Embryonic facial prominence (tissue), 1 donor: ENCODE results near the gene SMYD4.
"Not testable (repeated sequence)": the region's sequence is repeated elsewhere in the genome, so short reads cannot be mapped to it uniquely, and the experiment has no call there.

Source experiments
- DNase-seq: peaks from one replicate; pipeline ENCODE4 v3.0.0-alpha.2; 2016; ENCODE audit errors: extremely low spot score

Gene SMYD4

DNA sequence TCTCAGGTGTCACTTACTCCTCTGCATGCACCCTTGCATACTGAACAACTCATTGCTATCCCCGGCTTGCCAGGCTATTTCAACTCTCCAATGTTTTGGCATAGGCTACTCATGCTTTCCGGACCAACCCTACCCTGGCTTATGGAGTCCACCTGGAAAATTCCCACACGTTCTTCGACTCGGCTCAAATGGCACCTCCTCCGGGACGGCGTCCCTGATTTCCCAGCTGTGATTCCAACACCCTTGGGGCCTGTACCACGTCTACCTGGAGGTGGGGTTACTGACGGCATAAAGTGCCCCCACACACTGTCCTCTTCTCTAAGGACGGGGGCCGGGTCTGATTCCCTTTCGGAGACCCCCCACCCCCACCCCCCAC, 498 bp downstream of the SMYD4 start:
- DNase-seq = no peak

DNA sequence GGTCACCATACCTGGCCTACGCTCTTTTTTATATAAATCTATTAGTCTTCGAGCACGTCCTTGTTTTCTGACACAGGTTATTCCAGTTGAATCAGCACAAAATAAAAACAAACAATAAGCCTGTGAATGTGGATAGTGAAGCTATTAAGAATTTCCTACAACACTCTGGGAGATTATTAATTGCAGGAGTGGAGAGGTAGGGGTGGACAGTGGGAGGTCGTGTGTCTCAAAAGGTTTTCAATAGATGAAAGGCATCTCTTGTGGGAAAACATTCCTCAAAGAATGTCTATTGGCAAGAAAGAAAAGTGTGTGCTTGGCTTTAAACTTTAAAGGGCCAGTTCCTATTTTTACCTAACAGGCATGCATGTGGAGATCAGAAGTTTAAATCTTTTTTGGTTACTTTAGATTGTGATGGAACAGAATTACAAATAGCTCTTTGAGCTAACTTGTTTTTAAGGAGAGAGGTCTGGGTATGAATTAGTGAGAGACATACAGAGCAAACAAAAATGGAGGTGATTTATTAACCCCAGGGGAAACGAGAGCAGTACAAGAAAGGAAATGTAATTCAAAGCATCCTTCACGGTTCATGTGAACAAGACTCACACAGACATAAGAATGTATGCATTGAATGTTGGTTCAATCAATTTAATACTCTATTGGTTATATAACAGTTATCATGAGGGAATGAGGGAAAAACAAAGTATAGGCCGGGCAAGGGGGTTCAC, 9.0 kb downstream of the SMYD4 start:
- DNase-seq = no peak

DNA sequence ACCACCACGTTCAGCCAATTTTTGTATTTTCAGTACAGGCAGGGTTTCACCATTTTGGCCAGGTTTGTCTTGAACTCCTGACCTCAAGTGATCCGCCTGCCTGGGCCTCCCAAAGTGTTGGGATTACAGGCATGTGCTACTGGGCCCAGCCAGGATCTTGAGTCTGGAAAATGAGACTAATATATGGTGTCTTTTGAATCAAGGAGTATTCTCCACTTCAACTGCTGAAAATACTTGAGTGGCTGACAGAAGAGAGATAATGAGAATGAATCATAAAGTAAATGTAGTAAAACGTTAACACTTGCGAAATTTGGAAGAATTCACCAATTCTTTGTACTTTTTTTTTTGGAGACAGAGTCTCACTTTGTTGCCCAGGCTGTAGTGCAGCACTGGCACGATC, 16.6 kb downstream of the SMYD4 start:
- no peak for DNase-seq

DNA sequence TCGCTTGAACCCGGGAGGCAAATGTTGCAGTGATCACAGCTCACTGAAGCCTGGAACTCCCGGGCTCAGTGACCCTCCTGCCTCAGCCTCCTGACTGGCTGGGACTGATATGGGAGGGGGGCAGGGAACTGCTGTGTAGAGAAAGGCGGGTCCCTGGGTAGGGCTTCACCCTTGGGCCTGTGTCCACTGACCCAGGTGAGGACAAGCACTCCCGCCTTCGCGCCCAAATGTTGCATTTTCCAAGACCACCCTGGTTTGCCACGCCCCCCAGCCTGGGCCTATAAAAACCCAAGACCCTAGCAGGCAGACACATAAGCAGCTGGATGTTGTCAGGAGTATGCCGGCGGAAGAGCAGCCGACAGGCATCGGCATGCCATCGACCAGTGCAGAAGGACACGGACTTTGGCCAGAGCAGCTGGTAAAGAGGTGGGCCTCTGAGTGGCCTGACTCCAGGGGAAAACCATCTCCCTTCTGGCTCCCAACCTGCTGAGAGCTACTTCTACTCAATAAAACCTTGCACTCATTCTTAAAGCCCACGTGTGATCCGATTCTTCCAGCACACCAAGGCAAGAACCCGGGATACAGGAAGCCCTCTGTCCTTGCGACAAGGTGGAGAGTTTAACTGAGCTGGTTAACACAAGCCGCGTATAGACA, 19.1 kb downstream of the SMYD4 start:
- DNase-seq = no peak

DNA sequence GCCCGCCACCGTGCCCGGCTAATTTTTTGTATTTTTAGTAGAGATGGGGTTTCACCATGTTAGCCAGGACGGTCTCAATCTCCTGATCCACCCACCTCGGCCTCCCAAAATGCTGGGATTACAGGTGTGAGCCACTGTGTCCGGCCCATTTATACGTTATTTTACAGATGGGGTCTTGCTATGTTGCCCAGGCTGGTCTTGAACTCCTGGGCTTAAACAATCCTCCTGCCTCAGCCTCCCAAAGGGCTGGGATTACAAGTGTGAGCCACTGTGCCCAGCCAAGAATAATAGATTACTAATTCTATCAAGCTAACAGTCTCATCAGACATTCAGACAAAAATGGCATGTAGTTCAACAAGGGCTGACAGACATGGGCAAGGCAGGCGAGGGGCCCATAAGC, 19.9 kb downstream of the SMYD4 start:
- not testable (repeated sequence) for DNase-seq

DNA sequence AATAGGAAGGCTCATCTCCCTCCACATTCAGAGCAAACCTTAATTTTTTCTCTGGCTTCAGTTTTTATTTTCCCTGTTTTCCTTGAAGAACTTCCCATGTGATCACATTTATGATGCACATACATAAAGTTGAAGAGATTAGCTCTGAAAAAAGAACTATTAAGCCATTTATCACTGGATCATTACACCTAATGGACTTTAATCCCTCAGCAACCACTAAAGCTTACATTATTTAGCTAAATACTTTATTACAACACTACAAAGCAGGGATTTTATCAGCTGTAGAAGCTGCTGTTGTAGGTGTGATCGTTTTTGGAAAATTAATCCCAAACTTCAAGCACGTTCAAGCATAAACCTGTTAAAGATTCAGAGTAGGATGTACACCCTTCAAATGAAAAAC, 21.1 kb downstream of the SMYD4 start:
- DNase-seq = no peak

DNA sequence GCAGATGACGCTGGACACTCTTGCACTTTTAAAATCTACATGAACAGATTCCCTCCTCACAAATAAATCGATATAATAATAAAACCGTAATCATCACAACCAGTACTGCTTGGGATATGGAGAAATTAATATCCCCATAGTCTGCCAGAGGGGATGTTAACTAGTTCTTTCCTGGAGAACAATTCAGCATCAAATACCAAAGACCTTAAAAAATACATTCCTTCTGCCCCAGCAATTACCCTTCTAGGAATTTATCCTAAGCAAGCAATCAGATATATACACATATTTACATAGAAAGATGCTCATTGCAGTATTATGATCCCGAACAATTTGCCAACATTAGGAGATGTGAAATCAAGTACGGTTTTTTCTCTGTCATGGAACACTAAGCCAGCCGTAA, 21.8 kb downstream of the SMYD4 start:
- DNase-seq = no peak

DNA sequence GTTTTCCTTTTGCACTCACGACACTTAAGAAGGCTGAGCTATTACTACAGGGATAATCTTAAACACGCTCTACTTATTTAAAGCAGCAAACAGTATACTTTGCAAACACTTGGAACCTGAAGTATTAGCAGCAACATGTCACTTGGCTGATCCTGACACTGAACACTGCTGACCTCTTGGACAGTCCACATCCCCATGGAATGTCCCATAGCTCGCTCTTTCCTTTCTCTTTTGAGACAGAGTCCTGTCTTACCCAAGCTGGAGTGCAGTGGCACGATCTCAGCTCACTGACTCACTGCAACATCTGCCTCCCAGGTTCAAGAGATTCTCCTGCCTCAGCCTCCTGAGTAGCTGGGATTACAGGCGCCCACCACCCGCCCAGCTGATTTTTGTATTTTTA, 26.4 kb downstream of the SMYD4 start:
- no peak for DNase-seq

DNA sequence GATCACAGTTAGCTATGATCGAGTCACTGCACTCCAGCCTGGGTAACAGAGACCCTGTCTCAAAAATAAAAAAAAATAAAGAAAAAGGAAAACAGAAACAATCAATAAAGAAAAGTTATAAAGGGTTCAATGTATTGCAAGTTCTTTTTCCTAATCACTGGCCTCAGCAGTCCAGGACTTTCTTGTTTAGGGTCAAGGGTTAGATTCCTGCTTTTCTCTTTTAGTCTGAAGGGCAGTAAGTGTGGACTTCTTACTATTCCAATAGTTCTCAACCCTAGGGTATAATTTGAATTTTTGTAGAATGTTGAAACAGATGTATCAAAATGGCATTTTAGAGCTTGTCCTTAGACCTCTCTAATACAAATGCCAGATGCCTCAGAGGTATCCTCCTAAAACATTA, 27.3 kb downstream of the SMYD4 start:
- no peak for DNase-seq

DNA sequence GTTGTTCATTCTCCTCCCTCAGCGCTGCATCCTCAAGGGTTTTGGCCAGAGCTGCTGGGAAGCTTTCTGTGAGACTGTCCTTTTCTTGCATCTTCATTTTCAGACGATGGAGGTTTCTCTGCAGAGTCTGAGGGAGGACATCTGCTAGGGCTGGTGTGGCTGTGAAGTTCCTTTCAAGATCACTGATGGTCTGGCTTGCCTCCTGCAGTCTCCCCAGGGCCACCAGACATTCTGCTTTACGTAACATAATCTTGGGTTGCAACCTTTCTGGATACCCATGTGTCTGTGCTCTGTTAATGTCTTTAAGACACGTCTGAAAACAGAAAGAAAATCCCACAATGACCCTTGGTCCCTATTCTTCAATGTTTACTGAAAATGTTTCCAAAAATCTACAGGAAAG, 29.0 kb downstream of the SMYD4 start:
- no peak for DNase-seq

DNA sequence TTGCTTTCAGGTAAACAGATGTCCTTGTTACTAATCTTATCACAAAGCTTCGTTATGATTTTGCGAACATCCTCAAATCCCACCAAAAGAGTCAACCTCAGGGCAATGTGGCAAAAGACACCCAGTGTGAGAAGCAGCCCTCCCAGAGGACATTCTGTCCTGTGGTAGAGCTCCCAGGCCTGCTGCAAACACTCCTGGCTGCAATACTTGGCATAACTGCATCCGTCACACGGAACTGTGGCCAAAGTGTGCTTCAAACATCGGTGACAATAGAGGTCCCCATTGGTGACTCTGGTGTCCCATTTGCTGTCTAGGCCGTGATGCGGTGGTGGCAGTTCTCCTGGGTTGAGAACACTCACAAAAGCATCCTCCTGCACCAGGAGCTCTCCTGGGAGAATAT, 29.5 kb downstream of the SMYD4 start:
- no peak for DNase-seq

DNA sequence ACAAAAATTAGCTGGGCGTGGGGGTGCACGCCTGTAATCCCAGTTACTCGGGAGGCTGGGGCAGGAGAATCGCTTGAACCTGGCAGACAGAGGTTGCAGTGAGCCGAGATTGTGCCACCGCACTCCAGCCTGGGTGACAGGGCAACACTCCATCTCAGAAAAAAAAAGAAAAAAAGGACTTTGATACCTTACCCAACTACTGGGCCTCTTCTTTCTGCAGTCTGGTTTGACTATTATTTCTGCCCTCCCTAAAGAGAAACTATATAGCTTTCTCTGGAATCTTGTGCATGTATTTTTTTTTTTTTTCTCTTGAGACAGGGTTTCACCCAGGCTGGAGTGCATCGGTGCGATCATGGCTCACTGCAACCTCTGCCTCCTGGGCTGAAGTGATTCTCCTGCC, 31.9 kb downstream of the SMYD4 start:
- DNase-seq = not testable (repeated sequence)

DNA sequence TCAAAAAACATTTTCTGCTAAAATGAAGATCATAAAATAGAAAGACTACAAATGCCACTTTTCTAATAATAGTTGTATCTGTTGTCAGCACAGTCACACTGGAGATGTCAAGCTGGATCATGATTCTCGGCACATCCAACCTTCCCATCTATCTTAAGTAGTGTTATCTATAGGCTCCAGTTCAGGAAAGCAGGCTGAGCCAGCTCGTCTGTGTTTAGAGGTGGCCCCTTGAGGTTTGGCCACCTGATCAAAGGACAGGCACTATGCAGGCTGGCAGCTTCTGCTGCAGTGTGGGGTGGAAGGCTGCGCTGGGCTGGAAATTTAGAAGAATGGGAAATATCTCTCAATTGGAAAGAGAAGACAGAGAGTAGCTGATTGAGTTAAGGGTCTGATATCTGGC, 32.4 kb downstream of the SMYD4 start:
- no peak for DNase-seq

DNA sequence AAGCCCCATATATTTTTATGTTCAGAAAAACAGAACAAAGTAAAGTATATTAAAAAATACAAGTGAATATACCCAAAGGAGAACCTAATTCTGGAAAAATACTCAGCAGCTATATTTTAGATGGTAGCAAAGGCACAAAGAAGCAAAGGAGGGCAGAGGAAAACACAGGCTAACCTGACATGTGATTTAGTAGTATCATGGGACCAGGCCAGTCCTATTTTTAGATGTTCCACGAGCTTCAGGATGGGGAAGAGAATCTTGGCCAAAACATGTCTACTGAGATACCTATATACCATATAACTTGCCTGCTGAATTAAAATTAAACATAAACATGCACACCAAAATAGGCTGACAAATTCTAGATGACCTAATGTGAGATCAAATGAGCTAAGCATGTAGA, 32.9 kb downstream of the SMYD4 start:
- no peak for DNase-seq

DNA sequence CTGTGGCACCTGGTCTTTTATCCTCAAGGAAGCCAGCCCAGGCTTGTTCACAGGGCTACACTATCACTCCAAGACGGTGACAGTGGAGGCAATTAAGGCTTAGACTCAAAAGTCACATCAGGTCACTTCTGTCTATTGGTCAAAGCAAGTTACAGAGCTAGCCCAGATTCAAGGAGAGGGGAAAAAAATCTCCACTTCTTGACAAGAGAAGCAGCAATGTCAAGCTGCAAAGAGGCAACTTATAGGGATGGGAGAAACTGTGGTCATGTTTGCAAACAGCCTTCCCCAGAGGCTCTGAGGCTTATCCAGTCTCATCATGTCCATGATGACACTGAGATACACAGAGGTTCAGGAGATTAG, 36.3 kb downstream of the SMYD4 start:
- no peak for DNase-seq

DNA sequence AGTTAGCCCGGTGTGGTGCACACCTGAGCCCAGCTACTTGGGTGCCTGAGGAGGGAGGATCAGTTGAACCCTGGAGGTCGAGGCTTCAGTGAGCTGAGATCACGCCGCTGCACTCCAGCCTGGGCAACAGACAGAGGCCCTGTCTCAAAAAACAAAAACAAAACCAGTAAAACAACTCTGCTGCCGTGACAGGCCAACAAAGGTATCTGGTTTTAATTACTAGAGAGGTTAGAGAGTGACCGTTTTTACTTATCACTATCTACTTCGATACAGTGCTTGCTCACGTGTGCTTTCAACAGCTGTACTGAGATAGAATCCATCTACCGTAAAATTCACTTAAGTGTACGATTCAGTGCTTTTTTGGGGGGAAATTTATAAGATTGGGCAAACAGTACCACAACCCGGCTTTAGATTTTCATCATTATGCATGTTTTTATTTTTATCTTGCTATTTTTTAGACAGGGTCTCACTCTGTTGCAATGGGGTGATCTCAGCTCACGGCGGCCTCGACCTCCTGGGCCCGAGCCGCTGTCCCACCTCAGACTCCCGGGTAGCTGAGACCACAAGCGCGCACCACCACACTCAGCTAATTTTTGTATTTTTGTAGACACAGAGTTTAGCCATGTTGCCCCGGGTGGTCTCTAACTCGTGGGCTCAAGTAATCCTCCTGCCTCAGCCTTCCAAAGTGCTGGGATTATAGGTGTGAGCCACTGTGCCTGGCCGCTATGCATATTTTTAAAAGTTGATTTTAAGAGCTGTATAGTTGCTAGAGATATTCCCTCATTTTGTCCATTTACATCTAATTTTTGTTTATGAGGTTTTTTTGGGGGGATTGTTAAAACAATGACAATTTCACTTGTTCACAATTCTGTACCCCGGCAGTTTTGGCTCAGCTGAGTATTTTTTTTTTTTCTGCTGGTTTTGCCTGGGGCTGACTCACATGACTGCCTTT, 36.9 kb downstream of the SMYD4 start:
- no peak for DNase-seq

DNA sequence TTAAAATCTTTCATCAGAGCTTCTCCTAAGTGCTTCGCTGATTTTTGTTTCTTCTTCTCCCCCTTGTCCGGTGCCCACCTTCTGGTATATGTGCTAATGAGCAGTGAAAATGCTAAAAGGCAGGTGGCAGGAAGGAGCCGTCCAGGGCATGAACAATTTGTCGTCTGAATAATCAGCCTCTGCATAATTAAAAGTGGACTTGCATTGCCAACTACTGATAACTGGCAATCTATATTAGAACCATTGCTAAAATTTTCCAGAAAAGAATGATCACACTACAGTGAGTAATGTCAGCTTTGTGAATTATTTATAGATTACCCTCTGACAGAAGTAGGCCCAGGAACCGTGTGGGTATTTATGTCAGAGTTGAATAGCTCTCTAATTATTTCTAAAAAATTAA, 39.8 kb downstream of the SMYD4 start:
- DNase-seq = no peak

DNA sequence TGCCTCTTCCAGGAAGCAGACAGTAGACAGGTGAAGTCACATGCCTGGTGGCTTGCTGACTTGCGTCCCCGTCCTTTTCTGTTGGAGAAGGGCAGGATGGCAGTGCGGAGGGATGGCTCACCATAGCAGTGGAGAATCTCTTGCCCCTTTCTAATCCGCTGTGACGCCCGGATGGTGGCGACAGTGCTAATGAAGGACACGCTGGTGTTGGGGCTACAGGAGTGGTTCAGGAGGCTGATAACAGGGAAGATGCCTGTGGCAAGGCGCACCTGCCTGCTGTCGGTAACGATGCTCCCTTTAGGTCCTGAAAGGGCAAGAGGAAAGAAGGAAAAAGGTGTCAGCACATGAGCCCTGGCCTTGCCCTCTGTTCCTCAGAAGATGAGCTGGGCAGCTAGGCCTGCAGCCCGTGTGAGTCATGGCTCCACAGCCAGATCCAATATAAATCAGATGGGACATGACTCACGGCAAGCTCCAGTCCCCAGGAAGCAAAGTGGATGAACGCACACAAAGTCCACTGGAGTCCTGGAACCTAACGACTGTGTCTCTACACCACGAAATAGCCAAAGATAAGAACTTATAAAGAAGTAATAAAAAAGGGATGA, 42.3 kb downstream of the SMYD4 start:
- DNase-seq = no peak

DNA sequence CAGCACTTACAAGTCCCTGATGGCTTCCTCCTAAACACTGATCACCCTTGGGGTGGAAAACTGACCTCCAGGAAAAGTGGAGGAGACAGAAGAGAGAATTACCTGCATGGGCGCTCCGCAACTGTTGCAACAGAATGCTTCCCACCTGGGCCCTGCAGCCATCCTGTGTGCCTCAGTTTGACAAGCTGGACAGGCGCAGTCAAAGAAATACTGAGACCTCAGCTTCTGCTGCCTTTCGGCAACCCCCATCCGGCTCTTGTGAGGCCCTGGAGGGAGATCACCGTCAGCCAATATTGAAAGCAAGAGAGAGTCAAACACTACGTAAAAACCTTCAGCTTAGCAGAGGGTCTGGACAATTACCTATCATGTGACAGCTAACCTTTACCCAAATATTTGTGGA, 43.0 kb downstream of the SMYD4 start:
- no peak for DNase-seq

DNA sequence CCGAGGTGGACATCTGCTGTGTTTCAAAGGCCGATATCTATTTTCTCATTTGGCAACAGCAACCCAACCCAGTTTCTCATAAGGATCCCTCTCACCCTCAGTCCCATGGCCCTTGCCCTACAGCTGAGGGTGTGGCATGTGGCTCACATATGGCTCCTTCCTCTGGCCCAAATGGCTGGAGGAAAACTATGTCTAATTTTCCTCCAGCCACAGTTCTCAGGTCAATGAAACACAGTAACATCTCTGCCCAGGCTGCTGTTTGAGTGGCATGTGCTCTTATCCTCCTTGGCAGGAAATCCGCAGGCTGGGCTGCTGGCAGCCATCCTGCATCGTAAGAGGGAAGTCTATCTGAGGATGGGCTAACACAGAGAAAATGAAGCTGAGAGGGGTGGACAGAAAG, 43.8 kb downstream of the SMYD4 start:
- no peak for DNase-seq

DNA sequence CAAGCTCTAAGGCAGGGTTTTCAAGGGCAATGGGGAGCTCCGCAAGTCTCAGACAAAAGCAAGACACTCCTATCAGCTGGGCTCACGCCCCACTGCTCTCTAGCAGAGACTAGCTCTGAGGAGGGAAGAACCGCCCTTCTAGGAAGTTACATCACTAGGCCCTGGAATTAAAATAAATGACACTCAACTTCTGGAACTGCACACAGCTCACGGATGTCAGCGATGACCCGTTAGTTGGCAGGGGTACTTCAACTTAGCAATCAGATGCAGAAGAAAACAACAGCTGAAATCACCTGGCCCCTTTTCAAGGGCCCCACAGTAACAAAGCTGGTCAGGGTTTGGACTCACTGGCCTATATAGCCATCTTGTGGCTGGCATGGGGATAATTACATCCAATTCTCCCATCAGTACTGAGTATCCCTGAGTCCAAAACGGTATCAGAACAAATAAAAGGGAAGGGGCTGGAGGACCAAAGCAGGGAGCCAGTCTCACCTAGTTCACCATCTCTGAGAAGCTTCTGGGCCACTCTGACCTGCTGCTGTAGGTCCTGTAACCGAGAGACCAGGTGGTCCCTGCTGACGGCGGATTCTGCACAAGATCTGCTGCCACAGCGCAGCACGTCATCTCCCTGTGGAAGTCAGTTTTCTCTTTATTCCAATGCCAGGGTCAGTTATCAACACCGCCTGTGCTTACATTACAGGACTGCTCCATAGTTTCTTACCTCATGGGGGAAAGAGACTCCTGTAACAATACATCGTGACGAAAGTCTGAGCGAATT, 45.7 kb downstream of the SMYD4 start:
- DNase-seq = no peak

DNA sequence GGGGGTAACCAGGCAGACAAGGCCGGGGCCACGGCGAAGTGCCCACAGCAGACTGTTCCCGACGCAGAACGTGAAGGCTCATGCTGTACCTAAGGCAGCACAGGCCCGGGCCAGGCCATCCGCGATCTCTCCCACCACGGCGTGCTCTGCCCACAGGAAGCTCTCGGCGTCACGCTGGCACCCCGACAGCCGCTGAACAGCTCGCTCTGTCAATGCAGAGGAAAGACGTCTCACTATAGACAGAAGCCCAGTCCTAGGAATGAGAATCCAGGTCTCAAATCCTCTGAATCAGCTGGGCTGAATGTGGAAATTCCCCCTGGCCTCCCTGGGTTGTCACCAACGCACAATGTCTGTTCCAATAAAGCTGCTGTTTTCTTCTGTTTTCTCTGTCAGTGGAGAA, 46.4 kb downstream of the SMYD4 start:
- DNase-seq = no peak
